CD4-positive, alpha-beta memory T cell (primary cell): Measurements from ENCODE around the gene SOWAHD. TPM values are rescaled to one million over a fixed set of nuclear protein-coding genes. Genes with fewer than 3 reads are reported as not detected.

Experiments used
- CTCF ChIA-PET: fragments of 350-600 bp; sonication (Branson Sonifier 250); formaldehyde crosslinking; loops from one replicate; lab custom pipeline; 2021; ENCODE audit warnings: inconsistent platforms; ENCODE audit not compliant: partially characterized antibody; lab: Charles Lee
- POLR2A ChIA-PET: fragments of 350-600 bp; sonication (Branson Sonifier 250); formaldehyde crosslinking; loops from one replicate; lab custom pipeline; 2021; ENCODE audit not compliant: partially characterized antibody; lab: Charles Lee
- DNase-seq, 5 donors: peaks; one replicate each; pipeline versions ENCODE4 v3.0.0 to v3.0.0-alpha.2; 2020 to 2022; ENCODE audit warnings: mixed read lengths in 1 of 5
- H3K27ac ChIP-seq: one replicate; pipeline ENCODE4 v1.7.0; 2013; ENCODE audit warnings: low read depth, low read length
- H3K27me3 ChIP-seq: 2 replicates; pipeline ENCODE4 v1.7.0; 2013; ENCODE audit warnings: mild to moderate bottlenecking, low read length, moderate library complexity; ENCODE audit not compliant: insufficient read depth
- H3K36me3 ChIP-seq: 2 replicates; pipeline ENCODE4 v1.7.0; 2013; ENCODE audit warnings: mild to moderate bottlenecking, low read length, moderate library complexity; ENCODE audit not compliant: insufficient read depth
- H3K4me1 ChIP-seq: 2 replicates; pipeline ENCODE4 v1.7.0; 2013; ENCODE audit warnings: mild to moderate bottlenecking, low read length, moderate library complexity; ENCODE audit not compliant: insufficient read depth
- H3K4me3 ChIP-seq, 2 donors: one replicate each; pipeline ENCODE4 v1.7.0; 2013; ENCODE audit warnings: low read length in 2 of 2, mild to moderate bottlenecking in 1 of 2
- H3K9me3 ChIP-seq, 2 donors: one replicate each; pipeline ENCODE4 v1.7.0; 2013; ENCODE audit warnings: low read length in 2 of 2, control low read depth in 1 of 2; ENCODE audit not compliant: control insufficient read depth in 1 of 2
- H3K27ac Mint-ChIP-seq, 7 donors: one replicate each; pipeline ENCODE4 v1.8.0; 2020 to 2021; ENCODE audit warnings: mixed read lengths in 7 of 7, mild to moderate bottlenecking in 6 of 7, inconsistent platforms in 3 of 7, moderate library complexity in 3 of 7
- H3K27me3 Mint-ChIP-seq, 2 donors: one replicate each; pipeline ENCODE4 v1.8.0; 2020 to 2021; ENCODE audit warnings: mixed read lengths in 2 of 2
- H3K36me3 Mint-ChIP-seq, 2 donors: one replicate each; pipeline ENCODE4 v1.8.0; 2020 to 2021; ENCODE audit warnings: mixed read lengths in 2 of 2, inconsistent platforms in 1 of 2, mild to moderate bottlenecking in 1 of 2
- H3K4me1 Mint-ChIP-seq, 4 donors: one replicate each; pipeline ENCODE4 v1.8.0; 2020 to 2021; ENCODE audit warnings: mixed read lengths in 4 of 4, mild to moderate bottlenecking in 1 of 4
- H3K4me3 Mint-ChIP-seq, 8 donors: one replicate each; pipeline ENCODE4 v1.8.0; 2020 to 2021; ENCODE audit warnings: mixed read lengths in 8 of 8, mild to moderate bottlenecking in 7 of 8, moderate library complexity in 6 of 8, inconsistent platforms in 3 of 8
- H3K9me3 Mint-ChIP-seq, 8 donors: one replicate each; pipeline ENCODE4 v1.8.0; 2020 to 2021; ENCODE audit warnings: mixed read lengths in 8 of 8, mild to moderate bottlenecking in 5 of 8, inconsistent platforms in 3 of 8, moderate library complexity in 1 of 8
- intact Hi-C: fragments of 100-400 bp; cut with micrococcal nuclease; formaldehyde crosslinking; loops from one replicate; pipeline ENCODE4 v1.15.1; 2023
- polyA plus RNA-seq, 2 donors: library from polyadenylated mRNA; unstranded; fragments of 300-500 nt; fragmentation: Illumina TruSeq; gene quantifications; one replicate each; pipeline ENCODE4 v1.2.3, GENCODE V29; 2021
- total RNA-seq, 2 experiments: library from RNA; stranded (reverse); gene quantifications; one replicate each; pipeline ENCODE4 v1.2.3, GENCODE V29; 2021

SOWAHD gene
- total and polyA plus RNA-seq, 4 experiments from 2014 or later, result 1.9 to 2.6 (median 2.0) TPM; not detected in 1

DNA sequence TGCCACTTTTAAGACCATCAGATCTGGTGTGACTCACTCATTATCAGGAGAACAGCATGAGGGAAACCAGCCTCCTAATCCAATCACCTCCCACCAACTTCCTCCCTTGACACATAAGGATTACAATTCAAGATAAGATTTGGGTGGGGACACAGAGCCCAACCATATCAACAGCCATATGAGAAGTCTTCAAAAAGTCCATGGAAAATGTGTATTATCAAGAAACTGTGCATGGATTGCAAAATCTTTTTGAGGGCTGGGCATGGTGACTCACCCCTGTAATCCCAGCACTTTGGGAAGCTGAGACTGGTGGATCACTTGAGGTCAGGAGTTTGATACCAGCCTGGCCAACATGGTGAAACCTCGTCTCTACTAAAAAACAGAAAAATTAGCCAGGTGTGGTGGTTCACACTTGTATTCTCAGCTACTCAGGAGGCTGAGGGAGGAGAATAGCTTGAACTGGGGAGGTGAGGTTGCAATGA lies 50.8 kb downstream of the SOWAHD start:
- ChIA-PET POLR2A (no interaction called here), CTCF (no interaction called here)
- Mint-ChIP-seq H3K9me3 (peaks cover 0 to 3% (median 0%) of the 10 kb centered on the region in 8 donors), H3K27me3 (no peaks in the 10 kb centered on the region), H3K4me1 (no peaks in the 10 kb centered on the region), H3K36me3 (no peaks in the 10 kb centered on the region), H3K4me3 (no peak overlapping the region), H3K27ac (no peak overlapping the region)
- Histone ChIP-seq H3K27ac (no peak overlapping the region), H3K9me3 (no peaks in the 10 kb centered on the region), H3K4me1 (no peaks in the 10 kb centered on the region), H3K4me3 (no peak overlapping the region), H3K36me3 (no peaks in the 10 kb centered on the region), H3K27me3 (no peaks in the 10 kb centered on the region)
- no peak for DNase-seq
- intact Hi-C loops, result no loop called here

Other genes starting within 250 kb of the SOWAHD start
- gene STEEP1, start 193.2 kb upstream of the SOWAHD start, total RNA-seq, result 10 to 100 TPM; 22.1 to 22.9 TPM
- 10 to 100 TPM in 1 of 2 donors, 1 to 10 TPM in 1; 6.3 to 16.5 TPM for gene STEEP1, start 193.2 kb upstream of the SOWAHD start, polyA plus RNA-seq
- gene UBE2A, start 184.0 kb upstream of the SOWAHD start, total RNA-seq, result 10 to 100 TPM; 46.7 to 52.5 TPM
- gene UBE2A, start 184.0 kb upstream of the SOWAHD start, polyA plus RNA-seq, result 10 to 100 TPM; 43.9 to 51.0 TPM
- 10 to 100 TPM; 13.0 to 14.2 TPM for gene NKRF, start 152.2 kb upstream of the SOWAHD start, total RNA-seq
- gene NKRF, start 152.2 kb upstream of the SOWAHD start, polyA plus RNA-seq, result 1 to 10 TPM; 5.6 to 7.3 TPM
- 100 to 1,000 TPM; 174 to 178 TPM for gene SEPTIN6, start 65.4 kb upstream of the SOWAHD start, total RNA-seq
- 100 to 1,000 TPM; 112 to 244 TPM for gene SEPTIN6, start 65.4 kb upstream of the SOWAHD start, polyA plus RNA-seq
- gene RPL39, start 33.0 kb downstream of the SOWAHD start, total RNA-seq, result 1,000 to 10,000 TPM; 3,907 to 4,108 TPM
- 1,000 to 10,000 TPM; 3,926 to 4,396 TPM for gene RPL39, start 33.0 kb downstream of the SOWAHD start, polyA plus RNA-seq
- gene UPF3B, start 94.4 kb downstream of the SOWAHD start, total RNA-seq, result 10 to 100 TPM; 11.1 to 12.1 TPM
- gene UPF3B, start 94.4 kb downstream of the SOWAHD start, polyA plus RNA-seq, result 1 to 10 TPM; 3.9 to 7.7 TPM
- 10 to 100 TPM; 43.0 to 45.3 TPM for gene RNF113A, start 113.1 kb downstream of the SOWAHD start, total RNA-seq
- gene RNF113A, start 113.1 kb downstream of the SOWAHD start, polyA plus RNA-seq, result 10 to 100 TPM; 57.3 to 64.8 TPM
- gene NDUFA1, start 113.2 kb downstream of the SOWAHD start, total RNA-seq, result 10 to 100 TPM; 59.7 to 62.4 TPM
- gene NDUFA1, start 113.2 kb downstream of the SOWAHD start, polyA plus RNA-seq, result 100 to 1,000 TPM; 308 to 409 TPM
- not detected for gene AKAP14, start 137.3 kb downstream of the SOWAHD start, total RNA-seq
- gene AKAP14, start 137.3 kb downstream of the SOWAHD start, polyA plus RNA-seq, result not detected
- 10 to 100 TPM; 15.1 to 15.9 TPM for gene NKAP, start 185.2 kb downstream of the SOWAHD start, total RNA-seq
- 1 to 10 TPM; 1.4 to 5.1 TPM for gene NKAP, start 185.2 kb downstream of the SOWAHD start, polyA plus RNA-seq